H9 (cell line): Measurements from ENCODE around the gene OLIG1. TPM values are rescaled to one million over a fixed set of nuclear protein-coding genes. Genes with fewer than 3 reads are reported as not detected.

Experiments
- DNase-seq: peaks from one replicate; pipeline ENCODE4 v3.0.0-alpha.2; 2017
- H2AFZ ChIP-seq: one replicate; pipeline ENCODE4 v1.6.1; 2013; ENCODE audit warnings: mild to moderate bottlenecking, low read length, control low read depth, moderate library complexity
- H2AK5ac ChIP-seq: 2 replicates; pipeline ENCODE4 v1.6.1; 2013; ENCODE audit warnings: low read length, control low read depth, mixed read lengths; ENCODE audit not compliant: insufficient read length
- H2BK120ac ChIP-seq: one replicate; pipeline ENCODE4 v1.6.1; 2013; ENCODE audit warnings: low read depth, mild to moderate bottlenecking, low read length, control low read depth, inconsistent platforms; ENCODE audit not compliant: poor library complexity, severe bottlenecking
- H2BK12ac ChIP-seq: 2 replicates; pipeline ENCODE4 v1.6.1; 2013; ENCODE audit warnings: low read length, control low read depth, mixed read lengths, low read depth; ENCODE audit not compliant: insufficient read length
- H2BK15ac ChIP-seq: 2 replicates; pipeline ENCODE4 v1.6.1; 2013; ENCODE audit warnings: low read depth, low read length, control low read depth
- H2BK20ac ChIP-seq: one replicate; pipeline ENCODE4 v1.6.1; 2013; ENCODE audit warnings: low read depth, mild to moderate bottlenecking, low read length, control low read depth, inconsistent platforms; ENCODE audit not compliant: poor library complexity, severe bottlenecking
- H2BK5ac ChIP-seq: 2 replicates; pipeline ENCODE4 v1.6.1; 2013; ENCODE audit warnings: low read length, control low read depth, mixed read lengths; ENCODE audit not compliant: insufficient read length
- H3K14ac ChIP-seq: 2 replicates; pipeline ENCODE4 v1.6.1; 2013; ENCODE audit warnings: low read length, control low read depth; ENCODE audit not compliant: insufficient read depth
- H3K18ac ChIP-seq: 2 replicates; pipeline ENCODE4 v1.6.1; 2013; ENCODE audit warnings: low read depth, mild to moderate bottlenecking, mixed read lengths, low read length, control low read depth; ENCODE audit not compliant: insufficient read length
- H3K23ac ChIP-seq: 2 replicates; pipeline ENCODE4 v1.6.1; 2013; ENCODE audit warnings: low read length, control low read depth, mixed read lengths, low read depth; ENCODE audit not compliant: insufficient read length
- H3K23me2 ChIP-seq: 2 replicates; pipeline ENCODE4 v1.6.1; 2013; ENCODE audit warnings: low read depth, mild to moderate bottlenecking, mixed read lengths, low read length, control low read depth; ENCODE audit not compliant: insufficient read length, poor library complexity, severe bottlenecking
- H3K27ac ChIP-seq: 2 replicates; pipeline ENCODE4 v1.5.1; 2013; ENCODE audit warnings: low read length, control low read depth, mixed read lengths, low read depth; ENCODE audit not compliant: insufficient read length
- H3K27me3 ChIP-seq: 2 replicates; pipeline ENCODE4 v1.6.1; 2013; ENCODE audit warnings: low read length, control low read depth, inconsistent platforms; ENCODE audit not compliant: insufficient read depth
- H3K4ac ChIP-seq: 2 replicates; pipeline ENCODE4 v1.6.1; 2013; ENCODE audit warnings: low read depth, mild to moderate bottlenecking, control low read depth, inconsistent platforms, low read length, moderate library complexity
- H3K4me1 ChIP-seq: 2 replicates; pipeline ENCODE4 v1.6.1; 2013; ENCODE audit warnings: low read length, control low read depth, inconsistent platforms; ENCODE audit not compliant: insufficient read depth
- H3K4me2 ChIP-seq: 2 replicates; pipeline ENCODE4 v1.6.1; 2013; ENCODE audit warnings: low read length, control low read depth, mixed read lengths; ENCODE audit not compliant: insufficient read length, insufficient read depth
- H3K56ac ChIP-seq: 2 replicates; pipeline ENCODE4 v1.6.1; 2013; ENCODE audit warnings: low read depth, mild to moderate bottlenecking, mixed read lengths, low read length, control low read depth; ENCODE audit not compliant: insufficient read length
- H3K79me1 ChIP-seq: 2 replicates; pipeline ENCODE4 v1.6.1; 2013; ENCODE audit warnings: low read depth, mild to moderate bottlenecking, moderate library complexity, low read length, control low read depth, inconsistent platforms; ENCODE audit not compliant: insufficient read depth, poor library complexity, severe bottlenecking
- H3K79me2 ChIP-seq: 2 replicates; pipeline ENCODE4 v1.6.1; 2013; ENCODE audit warnings: low read length, control low read depth, inconsistent platforms; ENCODE audit not compliant: insufficient read depth
- H3K9ac ChIP-seq: 2 replicates; pipeline ENCODE4 v1.6.1; 2013; ENCODE audit warnings: low read length, control low read depth, mixed read lengths; ENCODE audit not compliant: insufficient read length; ENCODE audit errors: extremely low read depth
- H3K9me3 ChIP-seq: one replicate; pipeline ENCODE4 v1.6.1; 2013; ENCODE audit warnings: low read depth, low read length, inconsistent platforms; ENCODE audit not compliant: control insufficient read depth
- H3T11ph ChIP-seq: one replicate; pipeline ENCODE4 v1.6.1; 2013; ENCODE audit warnings: mild to moderate bottlenecking, low read length, control low read depth, inconsistent platforms
- H4K20me1 ChIP-seq: one replicate; pipeline ENCODE4 v1.6.1; 2013; ENCODE audit not compliant: control insufficient read depth, insufficient read length, insufficient read depth
- H4K5ac ChIP-seq: 2 replicates; pipeline ENCODE4 v1.6.1; 2013; ENCODE audit warnings: low read depth, mild to moderate bottlenecking, mixed read lengths, low read length, control low read depth; ENCODE audit not compliant: insufficient read length
- H4K8ac ChIP-seq: replicated peaks from 2 replicates; pipeline ENCODE4 v1.6.1; 2013; ENCODE audit warnings: low read length, control low read depth, mixed read lengths, low read depth; ENCODE audit not compliant: insufficient read length
- H4K91ac ChIP-seq: 2 replicates; pipeline ENCODE4 v1.6.1; 2013; ENCODE audit warnings: low read depth, mild to moderate bottlenecking, moderate library complexity, mixed read lengths, low read length, control low read depth; ENCODE audit not compliant: insufficient read length
- H3K27ac Mint-ChIP-seq, 3 experiments: 2 replicates in 2 of 3; 3 replicates in 1 of 3; pipeline ENCODE4 v1.8.0; 2020 to 2021; ENCODE audit warnings: mixed read lengths in 3 of 3, mild to moderate bottlenecking in 1 of 3, moderate library complexity in 1 of 3
- H3K27me3 Mint-ChIP-seq: 2 replicates; pipeline ENCODE4 v1.8.0; 2021; ENCODE audit warnings: low read depth, mild to moderate bottlenecking, moderate library complexity, mixed read lengths
- H3K36me3 Mint-ChIP-seq, 3 experiments: 2 replicates in 2 of 3; 3 replicates in 1 of 3; pipeline ENCODE4 v1.8.0; 2020 to 2021; ENCODE audit warnings: low read depth in 3 of 3, mixed read lengths in 3 of 3; ENCODE audit not compliant: insufficient read depth in 1 of 3
- H3K4me1 Mint-ChIP-seq, 2 experiments: 2 replicates each; pipeline ENCODE4 v1.8.0; 2020; ENCODE audit warnings: mixed read lengths in 2 of 2
- H3K4me3 Mint-ChIP-seq, 2 experiments: 2 replicates in 1 of 2; 3 replicates in 1 of 2; pipeline ENCODE4 v1.8.0; 2020 to 2021; ENCODE audit warnings: mild to moderate bottlenecking in 2 of 2, mixed read lengths in 2 of 2, moderate library complexity in 1 of 2
- H3K9me3 Mint-ChIP-seq, 2 experiments: 2 replicates in 1 of 2; 3 replicates in 1 of 2; pipeline ENCODE4 v1.8.0; 2020; ENCODE audit warnings: mild to moderate bottlenecking in 2 of 2, mixed read lengths in 2 of 2, moderate library complexity in 1 of 2
- WGBS: extraction: QIAGEN DNeasy Blood & Tissue Kit; methylation state at CpG from one replicate; pipeline ENCODE4 v1.1.7; 2013; ENCODE audit warnings: missing lambda C conversion rate, low lambda C conversion rate, mixed read lengths; ENCODE audit not compliant: insufficient read length; ENCODE audit errors: extremely low coverage; 5-methylcytosine and 5-hydroxymethylcytosine counted together
- total RNA-seq: library from RNA; stranded (reverse); gene quantifications from 2 replicates; pipeline ENCODE4 v1.2.1, GENCODE V29; 2021
- TF ChIP-seq, protein P1 (sequence below): fragments of 200-600 bp; sonication (generic); conservative IDR thresholded peaks from 3 replicates; pipeline ENCODE4 v1.8.0; 2021; ENCODE audit warnings: antibody characterized with exemption, mild to moderate bottlenecking

The OLIG1 gene
- total RNA-seq, 1 experiment from 2014 or later = 0.31 TPM

DNA sequence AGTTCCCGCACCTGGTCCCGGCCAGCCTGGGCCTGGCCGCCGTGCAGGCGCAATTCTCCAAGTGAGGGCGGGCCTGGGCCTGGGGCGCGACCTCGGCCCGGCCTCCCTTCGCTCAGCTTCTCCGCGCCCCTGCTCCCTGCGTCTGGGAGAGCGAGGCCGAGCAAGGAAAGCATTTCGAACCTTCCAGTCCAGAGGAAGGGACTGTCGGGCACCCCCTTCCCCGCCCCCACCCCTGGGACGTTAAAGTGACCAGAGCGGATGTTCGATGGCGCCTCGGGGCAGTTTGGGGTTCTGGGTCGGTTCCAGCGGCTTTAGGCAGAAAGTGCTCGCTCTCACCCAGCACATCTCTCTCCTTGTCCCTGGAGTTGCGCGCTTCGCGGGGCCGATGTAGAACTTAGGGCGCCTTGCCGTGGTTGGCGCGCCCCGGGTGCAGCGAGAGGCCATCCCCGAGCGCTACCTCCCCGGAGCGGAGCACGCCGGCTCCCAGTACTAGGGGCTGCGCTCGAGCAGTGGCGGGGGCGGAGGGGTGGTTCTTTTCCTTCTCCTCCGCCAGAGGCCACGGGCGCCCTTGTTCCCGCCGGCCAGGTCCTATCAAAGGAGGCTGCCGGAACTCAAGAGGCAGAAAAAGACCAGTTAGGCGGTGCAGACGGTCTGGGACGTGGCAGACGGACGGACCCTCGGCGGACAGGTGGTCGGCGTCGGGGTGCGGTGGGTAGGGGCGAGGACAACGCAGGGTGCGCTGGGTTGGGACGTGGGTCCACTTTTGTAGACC is 1.2 kb downstream of the OLIG1 start:
- Histone ChIP-seq H4K8ac (no peak overlapping the region), H3K14ac (no peak overlapping the region), H3K27ac (no peak overlapping the region), H3K4ac (no peak overlapping the region), H3K79me1 (no peaks in the 10 kb centered on the region), H3K9me3 (no peaks in the 10 kb centered on the region), H3K79me2 (no peaks in the 10 kb centered on the region), H2BK120ac (no peak overlapping the region), H2AK5ac (no peak overlapping the region), H2BK15ac (no peak overlapping the region), H4K91ac (no peak overlapping the region), H3K4me1 (peaks cover 16% of the 10 kb centered on the region), H2BK20ac (no peak overlapping the region), H4K5ac (no peak overlapping the region), H3K9ac (no peak overlapping the region), H3K23ac (no peak overlapping the region), H4K20me1 (no peaks in the 10 kb centered on the region), H2BK5ac (no peak overlapping the region), H3K23me2 (peaks cover 12% of the 10 kb centered on the region), H3K27me3 (peaks cover 75% of the 10 kb centered on the region), H2BK12ac (no peak overlapping the region), H3K18ac (no peak overlapping the region), H3K4me2 (peak overlapping the region; percentile 57), H3K56ac (no peak overlapping the region), H3T11ph (no peak overlapping the region), H2AFZ (no peak overlapping the region)
- peaks cover 8 to 12% of the 10 kb centered on the region in 2 experiments for H3K9me3 Mint-ChIP-seq
- H3K4me3 Mint-ChIP-seq = peak overlapping the region; percentile 56 to 82
- DNase-seq = peak; percentile 55
- peaks cover 0 to 4% (median 0%) of the 10 kb centered on the region in 3 experiments; a peak in 1 of 7 replicates for H3K36me3 Mint-ChIP-seq
- H3K27ac Mint-ChIP-seq = no peak overlapping the region
- H3K27me3 Mint-ChIP-seq = peaks cover 91% of the 10 kb centered on the region
- TF ChIP-seq, protein P1, sequence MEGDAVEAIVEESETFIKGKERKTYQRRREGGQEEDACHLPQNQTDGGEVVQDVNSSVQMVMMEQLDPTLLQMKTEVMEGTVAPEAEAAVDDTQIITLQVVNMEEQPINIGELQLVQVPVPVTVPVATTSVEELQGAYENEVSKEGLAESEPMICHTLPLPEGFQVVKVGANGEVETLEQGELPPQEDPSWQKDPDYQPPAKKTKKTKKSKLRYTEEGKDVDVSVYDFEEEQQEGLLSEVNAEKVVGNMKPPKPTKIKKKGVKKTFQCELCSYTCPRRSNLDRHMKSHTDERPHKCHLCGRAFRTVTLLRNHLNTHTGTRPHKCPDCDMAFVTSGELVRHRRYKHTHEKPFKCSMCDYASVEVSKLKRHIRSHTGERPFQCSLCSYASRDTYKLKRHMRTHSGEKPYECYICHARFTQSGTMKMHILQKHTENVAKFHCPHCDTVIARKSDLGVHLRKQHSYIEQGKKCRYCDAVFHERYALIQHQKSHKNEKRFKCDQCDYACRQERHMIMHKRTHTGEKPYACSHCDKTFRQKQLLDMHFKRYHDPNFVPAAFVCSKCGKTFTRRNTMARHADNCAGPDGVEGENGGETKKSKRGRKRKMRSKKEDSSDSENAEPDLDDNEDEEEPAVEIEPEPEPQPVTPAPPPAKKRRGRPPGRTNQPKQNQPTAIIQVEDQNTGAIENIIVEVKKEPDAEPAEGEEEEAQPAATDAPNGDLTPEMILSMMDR = no peak
- WGBS = no CpG with 5 or more reads among the region's 69 CpGs
- peaks cover 42 to 53% of the 10 kb centered on the region in 2 experiments for H3K4me1 Mint-ChIP-seq
